ENCODE measurements around the gene NME1. TPM values are rescaled to one million over a fixed set of nuclear protein-coding genes. Genes with fewer than 3 reads are reported as not detected.
"Not testable (repeated sequence)": the region's sequence is repeated elsewhere in the genome, so short reads cannot be mapped to it uniquely, and the experiment has no call there.

The NME1 gene
- polyA plus RNA-seq, 1 of the 3 experiments (the other 2 are of a cell fraction) = 654 TPM

DNA sequence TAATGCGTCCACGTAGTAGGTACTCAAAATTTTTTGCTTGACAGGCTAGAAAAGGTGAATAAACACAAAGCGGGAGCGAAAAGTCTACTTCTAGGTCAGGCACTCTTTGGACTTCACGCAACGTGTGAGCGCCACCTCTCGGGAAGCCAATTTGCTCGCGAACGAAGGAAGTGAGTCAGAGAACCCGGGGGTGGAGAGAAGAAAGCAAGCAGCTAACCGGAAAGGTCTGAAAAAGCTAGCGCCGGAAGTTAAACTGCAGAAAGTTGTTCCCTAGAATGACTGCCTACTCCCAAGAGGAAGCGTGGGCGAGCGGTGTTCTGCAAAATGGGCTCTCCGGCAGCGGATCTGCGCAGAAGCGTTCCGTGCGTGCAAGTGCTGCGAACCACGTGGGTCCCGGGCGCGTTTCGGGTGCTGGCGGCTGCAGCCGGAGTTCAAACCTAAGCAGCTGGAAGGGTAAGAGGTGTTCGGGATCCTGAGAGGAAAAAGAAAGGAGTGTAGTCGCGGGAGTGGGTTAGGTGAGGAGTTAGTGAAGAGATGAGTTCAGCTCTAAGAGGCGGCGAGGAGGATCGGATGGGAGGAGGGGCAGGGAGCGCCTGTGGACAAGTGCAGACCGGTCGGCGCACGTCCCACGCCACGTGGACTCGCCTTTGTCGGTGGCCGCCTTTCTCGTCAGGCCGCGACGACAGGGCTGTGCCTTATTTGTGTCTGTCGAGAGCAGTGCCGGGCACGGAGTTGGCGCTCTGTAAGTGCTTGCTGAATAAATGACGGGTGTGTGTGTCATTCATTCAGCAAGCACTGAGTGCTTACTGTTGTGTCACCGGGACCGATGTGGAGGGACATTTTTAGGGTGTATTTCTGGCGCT is at the start of gene NME1 (continued):
- TF ChIP-seq, protein P1, sequence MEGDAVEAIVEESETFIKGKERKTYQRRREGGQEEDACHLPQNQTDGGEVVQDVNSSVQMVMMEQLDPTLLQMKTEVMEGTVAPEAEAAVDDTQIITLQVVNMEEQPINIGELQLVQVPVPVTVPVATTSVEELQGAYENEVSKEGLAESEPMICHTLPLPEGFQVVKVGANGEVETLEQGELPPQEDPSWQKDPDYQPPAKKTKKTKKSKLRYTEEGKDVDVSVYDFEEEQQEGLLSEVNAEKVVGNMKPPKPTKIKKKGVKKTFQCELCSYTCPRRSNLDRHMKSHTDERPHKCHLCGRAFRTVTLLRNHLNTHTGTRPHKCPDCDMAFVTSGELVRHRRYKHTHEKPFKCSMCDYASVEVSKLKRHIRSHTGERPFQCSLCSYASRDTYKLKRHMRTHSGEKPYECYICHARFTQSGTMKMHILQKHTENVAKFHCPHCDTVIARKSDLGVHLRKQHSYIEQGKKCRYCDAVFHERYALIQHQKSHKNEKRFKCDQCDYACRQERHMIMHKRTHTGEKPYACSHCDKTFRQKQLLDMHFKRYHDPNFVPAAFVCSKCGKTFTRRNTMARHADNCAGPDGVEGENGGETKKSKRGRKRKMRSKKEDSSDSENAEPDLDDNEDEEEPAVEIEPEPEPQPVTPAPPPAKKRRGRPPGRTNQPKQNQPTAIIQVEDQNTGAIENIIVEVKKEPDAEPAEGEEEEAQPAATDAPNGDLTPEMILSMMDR (IDR thresholded peaks at IDR 0.05) = peak; percentile 99
- TF ChIP-seq FOSL2 (IDR thresholded peaks at IDR 0.05; ENCODE audit: borderline replicate concordance, low read depth) = peak; percentile 84; the same call in 1 of the 2 replicates
- TF ChIP-seq JUND (IDR thresholded peaks at IDR 0.05) = peak; percentile 60
- no peak for TF ChIP-seq EZH2phosphoT487 (IDR thresholded peaks at IDR 0.05; ENCODE audit: borderline replicate concordance, low read depth)
- TF ChIP-seq GATA2 (CRISPR knock-in tag; IDR thresholded peaks at IDR 0.05) = no peak
- TF ChIP-seq, protein P2, sequence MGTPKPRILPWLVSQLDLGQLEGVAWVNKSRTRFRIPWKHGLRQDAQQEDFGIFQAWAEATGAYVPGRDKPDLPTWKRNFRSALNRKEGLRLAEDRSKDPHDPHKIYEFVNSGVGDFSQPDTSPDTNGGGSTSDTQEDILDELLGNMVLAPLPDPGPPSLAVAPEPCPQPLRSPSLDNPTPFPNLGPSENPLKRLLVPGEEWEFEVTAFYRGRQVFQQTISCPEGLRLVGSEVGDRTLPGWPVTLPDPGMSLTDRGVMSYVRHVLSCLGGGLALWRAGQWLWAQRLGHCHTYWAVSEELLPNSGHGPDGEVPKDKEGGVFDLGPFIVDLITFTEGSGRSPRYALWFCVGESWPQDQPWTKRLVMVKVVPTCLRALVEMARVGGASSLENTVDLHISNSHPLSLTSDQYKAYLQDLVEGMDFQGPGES (IDR thresholded peaks at IDR 0.05; ENCODE audit: low read depth, low read length) = peak; percentile 61
- peak; percentile 88 for TF ChIP-seq ELF1 (IDR thresholded peaks at IDR 0.05)
- TF ChIP-seq, protein P3, sequence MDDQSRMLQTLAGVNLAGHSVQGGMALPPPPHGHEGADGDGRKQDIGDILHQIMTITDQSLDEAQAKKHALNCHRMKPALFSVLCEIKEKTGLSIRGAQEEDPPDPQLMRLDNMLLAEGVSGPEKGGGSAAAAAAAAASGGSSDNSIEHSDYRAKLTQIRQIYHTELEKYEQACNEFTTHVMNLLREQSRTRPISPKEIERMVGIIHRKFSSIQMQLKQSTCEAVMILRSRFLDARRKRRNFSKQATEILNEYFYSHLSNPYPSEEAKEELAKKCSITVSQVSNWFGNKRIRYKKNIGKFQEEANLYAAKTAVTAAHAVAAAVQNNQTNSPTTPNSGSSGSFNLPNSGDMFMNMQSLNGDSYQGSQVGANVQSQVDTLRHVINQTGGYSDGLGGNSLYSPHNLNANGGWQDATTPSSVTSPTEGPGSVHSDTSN (IDR thresholded peaks at IDR 0.05) = peak; percentile 58; the same call in 1 of the 2 replicates
- TF ChIP-seq TEAD4 (IDR thresholded peaks at IDR 0.05; ENCODE audit: borderline replicate concordance, insufficient read depth) = no peak
- TF ChIP-seq RFX5 (IDR thresholded peaks at IDR 0.05; ENCODE audit: low read length) = peak; percentile 78; the same call in 1 of the 2 replicates
- peak; percentile 94 for TF ChIP-seq RCOR1 (IDR thresholded peaks at IDR 0.05; ENCODE audit: low read length)

DNA sequence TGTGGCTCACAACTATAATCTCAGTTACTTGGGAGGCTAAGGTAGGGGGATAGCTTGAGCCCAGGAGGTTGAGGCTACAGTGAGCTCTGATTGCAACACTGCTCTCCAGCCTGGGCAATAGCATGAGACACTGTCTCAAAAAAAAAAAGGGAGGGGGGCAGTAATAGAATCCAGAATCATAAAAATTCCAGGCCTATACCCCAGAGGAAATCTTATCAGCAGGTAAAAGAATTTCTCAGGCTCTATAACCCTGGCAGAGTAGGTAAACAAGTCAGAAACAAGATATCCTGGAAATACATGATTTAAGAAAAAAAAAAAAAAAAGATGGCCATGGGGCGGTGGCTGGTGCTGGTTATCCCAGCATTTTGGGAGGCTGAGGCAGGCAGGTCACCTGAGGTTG is 45.6 kb upstream of the NME1 start:
- no peaks in the 10 kb centered on the region for H3K4me1 ChIP-seq (ENCODE audit: control insufficient read depth in 1 of 2, insufficient read depth in 2 of 2, low read depth in 1 of 2, low read length in 1 of 2)
- peaks cover 83% of the 10 kb centered on the region for H4K20me1 ChIP-seq (ENCODE audit: insufficient read depth)
- H3K4me3 ChIP-seq (ENCODE audit: low read depth in 2 of 2, low read length in 1 of 2) = no peak overlapping the region
- no peaks in the 10 kb centered on the region for H3K9me2 ChIP-seq
- H3K4me2 ChIP-seq = no peak overlapping the region
- H3K9ac ChIP-seq = no peak overlapping the region
- peaks cover 100% of the 10 kb centered on the region for H3K79me2 ChIP-seq (ENCODE audit: insufficient read depth)
- no peaks in the 10 kb centered on the region for H3K9me3 ChIP-seq
- H3F3A ChIP-seq (replicated peaks; ENCODE audit: insufficient read depth) = peaks cover 27% of the 10 kb centered on the region
- H3K27me3 ChIP-seq (ENCODE audit: insufficient read depth) = no peaks in the 10 kb centered on the region
- no peak overlapping the region for H2AFZ ChIP-seq (ENCODE audit: low read depth)
- ChIA-PET POLR2A (no interaction called here), CTCF (interaction anchor here (0.8 to 2.7 kb wide), 2 partner anchors 51 to 59 kb away, joined by 4 to 8 read pairs; no protein-coding TSS in a partner anchor)
- peaks cover 0 to 17% of the 10 kb centered on the region in 2 experiments for H3K36me3 ChIP-seq (replicated peaks in 1 of 2; ENCODE audit: control insufficient read depth in 1 of 2, insufficient read depth in 2 of 2, low read length in 1 of 2)
- DNase-seq = no peak
- TF ChIP-seq FOSL2 (IDR thresholded peaks at IDR 0.05; ENCODE audit: borderline replicate concordance, low read depth) = no peak
- TF ChIP-seq GATA2 (CRISPR knock-in tag; IDR thresholded peaks at IDR 0.05) = no peak
- no peak for TF ChIP-seq TCF12 (IDR thresholded peaks at IDR 0.05)
- no peak for TF ChIP-seq TAF1 (IDR thresholded peaks at IDR 0.05; ENCODE audit: borderline replicate concordance, low read depth, low read length)
- TF ChIP-seq RCOR1 (IDR thresholded peaks at IDR 0.05; ENCODE audit: low read length) = no peak
- TF ChIP-seq RFX5 (IDR thresholded peaks at IDR 0.05; ENCODE audit: low read length) = no peak
- TF ChIP-seq GABPA (IDR thresholded peaks at IDR 0.05; ENCODE audit: low read depth) = no peak
- H3K27ac ChIP-seq (ENCODE audit: low read depth in 2 of 2, low read length in 1 of 2) = no peak overlapping the region
- WGBS (ENCODE audit: low lambda C conversion rate) = 96% methylated on average over 1 of the region's 1 CpG

DNA sequence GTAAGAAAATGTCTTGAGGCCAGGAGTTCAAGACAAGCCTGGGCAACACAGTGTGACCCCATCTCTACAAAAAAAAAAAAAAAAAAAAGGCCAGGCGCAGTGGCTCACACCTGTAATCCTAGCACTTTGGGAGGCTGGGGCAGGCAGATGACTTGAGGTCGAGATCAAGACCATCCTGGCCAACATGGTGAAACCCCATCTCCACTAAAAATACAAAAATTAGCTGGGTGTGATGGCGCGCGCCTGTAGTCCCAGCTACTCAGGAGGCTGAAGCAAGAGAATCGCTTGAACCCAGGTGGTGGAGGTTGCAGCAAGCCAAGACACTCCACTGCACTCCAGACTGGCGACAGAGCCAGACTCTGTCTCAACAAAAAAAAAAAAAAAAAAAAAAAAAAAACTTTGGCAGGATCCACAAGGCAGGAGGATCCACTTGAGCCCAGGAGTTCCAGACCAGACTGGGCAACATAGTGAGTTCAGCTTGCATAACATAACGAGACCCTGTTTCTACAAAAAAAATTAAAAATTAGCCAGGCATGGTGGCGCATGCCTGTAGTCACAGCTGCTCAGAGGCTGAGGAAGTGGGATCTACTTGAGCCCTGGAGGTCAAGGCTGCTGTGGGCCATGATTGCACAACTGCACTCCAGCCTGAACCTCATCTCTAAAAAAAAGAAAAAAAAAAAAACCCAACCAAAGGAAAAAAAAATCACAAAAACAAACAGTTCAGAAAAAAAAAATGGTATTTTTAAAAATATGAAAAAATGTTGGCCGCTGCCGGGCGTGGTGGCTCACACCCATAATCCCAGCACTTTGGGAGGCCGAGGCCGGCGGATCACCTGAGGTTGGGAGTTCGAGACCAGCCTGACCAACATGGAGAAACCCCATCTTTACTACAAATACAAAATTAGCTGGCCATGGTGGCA is 40.8 kb upstream of the NME1 start:
- H3K9me3 ChIP-seq; H2AFZ ChIP-seq (ENCODE audit: low read depth); H3K4me3 ChIP-seq (ENCODE audit: low read depth in 2 of 2, low read length in 1 of 2); H3K27me3 ChIP-seq (ENCODE audit: insufficient read depth); H3K9me2 ChIP-seq; DNase-seq; H3K27ac ChIP-seq (ENCODE audit: low read depth in 2 of 2, low read length in 1 of 2); H3K4me1 ChIP-seq (ENCODE audit: control insufficient read depth in 1 of 2, insufficient read depth in 2 of 2, low read depth in 1 of 2, low read length in 1 of 2); POLR2A ChIA-PET; H3K9ac ChIP-seq; H3K4me2 ChIP-seq: not testable (repeated sequence)
- CTCF ChIA-PET = interaction anchor here (1.4 kb wide), 1 partner anchor 41 kb away, joined by 5 read pairs; the partner anchor contains the start of gene NME1
- peaks cover 100% of the 10 kb centered on the region for H3K79me2 ChIP-seq (ENCODE audit: insufficient read depth)
- H3K36me3 ChIP-seq (replicated peaks in 1 of 2; ENCODE audit: control insufficient read depth in 1 of 2, insufficient read depth in 2 of 2, low read length in 1 of 2) = peaks cover 0 to 24% of the 10 kb centered on the region in 2 experiments
- peaks cover 91% of the 10 kb centered on the region for H4K20me1 ChIP-seq (ENCODE audit: insufficient read depth)
- H3F3A ChIP-seq (replicated peaks; ENCODE audit: insufficient read depth) = peaks cover 12% of the 10 kb centered on the region
- 96% methylated on average over 16 of the region's 16 CpGs for WGBS (ENCODE audit: low lambda C conversion rate)

Data from SK-N-SH (cell line).